IMR-90 (cell line): ENCODE results near the gene LFNG. TPM values are rescaled to one million over a fixed set of nuclear protein-coding genes. Genes with fewer than 3 reads are reported as not detected.
A peak's percentile ranks its signal among the peaks of the same experiment; 100 is the strongest.

Experiments used
- ATAC-seq: fragments of 200-7000 bp; cut with Tn5 transposase; 2 replicates; pipeline ENCODE4 v1.9.1; 2020; ENCODE audit warnings: low read depth, mild to moderate bottlenecking, moderate library complexity
- BruUV-seq: library from RNA; stranded (reverse); fragments of 400-500 nt; replicated peaks from 2 replicates; lab custom pipeline; 2021; lab: Mats Ljungman, UMichigan
- CTCF ChIA-PET: fragments of 300-600 bp; formaldehyde crosslinking; extraction: SDS; loops from one replicate; lab custom pipeline; 2021; ENCODE audit warnings: antibody characterized with exemption; lab: Yijun Ruan, JAX
- POLR2A ChIA-PET: fragments of 300-600 bp; sonication (Branson Sonifier 250); formaldehyde crosslinking; loops from one replicate; lab custom pipeline; 2022; ENCODE audit warnings: antibody characterized with exemption; ENCODE audit not compliant: unreplicated experiment; lab: Charles Lee
- DNase-seq: peaks from one replicate; pipeline ENCODE4 v3.0.0; 2013
- H2AFZ ChIP-seq: replicated peaks from 2 replicates; pipeline ENCODE3; 2013; ENCODE audit warnings: low read length, mild to moderate bottlenecking; ENCODE audit not compliant: poor library complexity
- H2AK5ac ChIP-seq: 2 replicates; pipeline ENCODE4 v1.6.1; 2013; ENCODE audit warnings: low read depth, low read length, inconsistent platforms
- H2AK9ac ChIP-seq: replicated peaks from 2 replicates; pipeline ENCODE3; 2013; ENCODE audit warnings: mild to moderate bottlenecking, low read depth, low read length, moderate library complexity; ENCODE audit not compliant: poor library complexity
- H2BK120ac ChIP-seq: 2 replicates; pipeline ENCODE4 v1.6.1; 2013; ENCODE audit warnings: low read depth, low read length, inconsistent platforms
- H2BK15ac ChIP-seq: 3 replicates; pipeline ENCODE4 v1.6.1; 2013; ENCODE audit warnings: low read depth, low read length, inconsistent platforms
- H2BK20ac ChIP-seq: 2 replicates; pipeline ENCODE4 v1.6.1; 2013; ENCODE audit warnings: low read depth, mild to moderate bottlenecking, inconsistent platforms, low read length, moderate library complexity
- H2BK5ac ChIP-seq: 2 replicates; pipeline ENCODE4 v1.6.1; 2013; ENCODE audit warnings: mild to moderate bottlenecking, low read depth, low read length, inconsistent platforms; ENCODE audit not compliant: poor library complexity, severe bottlenecking
- H3K14ac ChIP-seq: replicated peaks from 2 replicates; pipeline ENCODE4 v1.6.1; 2013; ENCODE audit warnings: low read depth, low read length, inconsistent platforms
- H3K18ac ChIP-seq: 2 replicates; pipeline ENCODE4 v1.6.1; 2013; ENCODE audit warnings: low read depth, low read length, control low read depth
- H3K23ac ChIP-seq: 2 replicates; pipeline ENCODE4 v1.6.1; 2013; ENCODE audit warnings: low read depth, low read length, inconsistent platforms
- H3K27ac ChIP-seq: 2 replicates; pipeline ENCODE4 v1.5.1; 2013; ENCODE audit warnings: mild to moderate bottlenecking, control low read depth, low read length; ENCODE audit not compliant: insufficient read depth
- H3K27me3 ChIP-seq: 2 replicates; pipeline ENCODE4 v1.6.1; 2013; ENCODE audit warnings: low read length; ENCODE audit not compliant: control insufficient read depth, insufficient read depth
- H3K36me3 ChIP-seq: 2 replicates; pipeline ENCODE4 v1.6.1; 2013; ENCODE audit warnings: low read length, mixed read lengths; ENCODE audit not compliant: control insufficient read depth, insufficient read depth
- H3K4ac ChIP-seq: 2 replicates; pipeline ENCODE4 v1.6.1; 2013; ENCODE audit warnings: low read depth, low read length, inconsistent platforms
- H3K4me1 ChIP-seq: 2 replicates; pipeline ENCODE4 v1.6.1; 2013; ENCODE audit warnings: low read length, mixed read lengths; ENCODE audit not compliant: control insufficient read depth, insufficient read depth
- H3K4me2 ChIP-seq: 2 replicates; pipeline ENCODE4 v1.6.1; 2013; ENCODE audit warnings: low read depth, mild to moderate bottlenecking, control low read depth, low read length, moderate library complexity
- H3K4me3 ChIP-seq: 2 replicates; pipeline ENCODE4 v1.5.1; 2013; ENCODE audit warnings: low read depth, mild to moderate bottlenecking, control low read depth, low read length, moderate library complexity; ENCODE audit not compliant: insufficient read depth
- H3K56ac ChIP-seq: 2 replicates; pipeline ENCODE4 v1.6.1; 2013; ENCODE audit warnings: low read length, inconsistent platforms; ENCODE audit not compliant: insufficient read depth; ENCODE audit errors: extremely low read depth
- H3K79me1 ChIP-seq, 2 experiments: 2 replicates each; pipeline ENCODE4 v1.6.1; 2013; ENCODE audit warnings: low read length in 2 of 2, inconsistent platforms in 1 of 2, low read depth in 1 of 2
- H3K9ac ChIP-seq: 2 replicates; pipeline ENCODE4 v1.6.1; 2013; ENCODE audit warnings: low read depth, low read length, control low read depth
- H3K9me1 ChIP-seq: 2 replicates; pipeline ENCODE4 v1.6.1; 2013; ENCODE audit warnings: low read length, inconsistent platforms; ENCODE audit not compliant: insufficient read depth
- H3K9me3 ChIP-seq: 2 replicates; pipeline ENCODE4 v1.6.1; 2013; ENCODE audit warnings: low read length; ENCODE audit not compliant: control insufficient read depth, insufficient read depth
- H4K20me1 ChIP-seq: 2 replicates; pipeline ENCODE4 v1.6.1; 2013; ENCODE audit warnings: low read length, inconsistent platforms; ENCODE audit not compliant: insufficient read depth
- H4K5ac ChIP-seq: 2 replicates; pipeline ENCODE4 v1.6.1; 2013; ENCODE audit warnings: mild to moderate bottlenecking, low read depth, low read length, control low read depth
- H4K8ac ChIP-seq, 2 experiments: 2 replicates each; pipeline ENCODE4 v1.6.1; 2013; ENCODE audit warnings: low read depth in 2 of 2, low read length in 2 of 2, control low read depth in 1 of 2, inconsistent platforms in 1 of 2
- H4K91ac ChIP-seq: 2 replicates; pipeline ENCODE4 v1.6.1; 2013; ENCODE audit warnings: low read depth, low read length, inconsistent platforms; ENCODE audit not compliant: insufficient read depth
- BHLHE40 ChIP-seq: fragments of 150-350 bp; IDR thresholded peaks from 2 replicates; pipeline ENCODE4 v1.6.1; 2016; ENCODE audit warnings: mild to moderate bottlenecking, low read depth, low read length
- CEBPB ChIP-seq: IDR thresholded peaks from 2 replicates; pipeline ENCODE4 v1.6.1; 2012; ENCODE audit warnings: low read depth, low read length, improper control_type of control experiment
- CHD1 ChIP-seq: IDR thresholded peaks from 2 replicates; pipeline ENCODE4 v1.6.1; 2012; ENCODE audit warnings: low read depth, low read length, improper control_type of control experiment
- CTCF ChIP-seq: conservative IDR thresholded peaks from 2 replicates; pipeline ENCODE4 v1.5.1; 2012; ENCODE audit warnings: mild to moderate bottlenecking, low read depth, low read length, improper control_type of control experiment
- FOS ChIP-seq: fragments of 150-350 bp; IDR thresholded peaks from 2 replicates; pipeline ENCODE4 v1.6.1; 2016; ENCODE audit warnings: low read depth, low read length
- MAZ ChIP-seq: IDR thresholded peaks from 2 replicates; pipeline ENCODE4 v1.6.1; 2012; ENCODE audit warnings: low read depth, mild to moderate bottlenecking, low read length, improper control_type of control experiment, moderate library complexity, borderline replicate concordance
- NFE2L2 ChIP-seq: fragments of 150-350 bp; IDR thresholded peaks from 2 replicates; pipeline ENCODE4 v1.6.1; 2016; ENCODE audit warnings: low read depth, mild to moderate bottlenecking, low read length
- RAD21 ChIP-seq: IDR thresholded peaks from 2 replicates; pipeline ENCODE4 v1.6.1; 2012; ENCODE audit warnings: low read length, improper control_type of control experiment
- RCOR1 ChIP-seq: IDR thresholded peaks from 2 replicates; pipeline ENCODE4 v1.6.1; 2012; ENCODE audit warnings: mild to moderate bottlenecking, low read length, improper control_type of control experiment; ENCODE audit not compliant: insufficient replicate concordance
- RFX5 ChIP-seq: IDR thresholded peaks from 2 replicates; pipeline ENCODE4 v1.8.0; 2012; ENCODE audit warnings: low read depth, mild to moderate bottlenecking, low read length, moderate library complexity
- USF2 ChIP-seq: fragments of 150-350 bp; IDR thresholded peaks from 2 replicates; pipeline ENCODE4 v1.6.1; 2017; ENCODE audit warnings: mild to moderate bottlenecking, antibody characterized with exemption, low read length, low read depth
- WGBS, 2 experiments: methylation state at CpG; one replicate each; pipeline versions ENCODE4 v1.1.5 to v1.1.7; 2013; ENCODE audit warnings: missing lambda C conversion rate in 2 of 2; ENCODE audit not compliant: insufficient read length in 1 of 2; ENCODE audit errors: extremely low coverage in 2 of 2; 5-methylcytosine and 5-hydroxymethylcytosine counted together
- dilution Hi-C: fragments of 300-500 bp; cut with HindIII; formaldehyde crosslinking; loops from one replicate; pipeline ENCODE4 v1.14.3; 2018; ENCODE audit warnings: low sequenced_read_pairs; ENCODE audit not compliant: unreplicated experiment
- in situ Hi-C: fragments of 300-500 bp; cut with MboI; formaldehyde crosslinking; loops from 3 replicates; pipeline ENCODE4 v1.14.3; 2019; ENCODE audit warnings: low sequenced_read_pairs, inconsistent platforms, mixed read lengths
- intact Hi-C: fragments of 100-400 bp; cut with micrococcal nuclease; formaldehyde crosslinking; loops from 2 replicates; pipeline ENCODE4 v1.10.0; 2022
- polyA plus RNA-seq, 3 experiments: library from polyadenylated mRNA; depleted of rRNA; stranded (reverse); fragments of >200 nt; gene quantifications; 2 replicates each; pipeline ENCODE4 v1.2.3, GENCODE V29; 2012; ENCODE audit warnings: low replicate concordance in 1 of 3
- total RNA-seq: library from RNA; depleted of rRNA; stranded (reverse); fragments of >200 nt; gene quantifications from 2 replicates; pipeline ENCODE4 v1.2.3, GENCODE V29; 2012

LFNG gene
- total and polyA plus RNA-seq, 2 of the 4 experiments (the other 2 are of a cell fraction) = 1.8 to 5.1 TPM

- Histone ChIP-seq H3K36me3 (no peaks in the 10 kb centered on the region), H3K27ac (no peak overlapping the region), H3K27me3 (no peaks in the 10 kb centered on the region), H2AFZ (peak overlapping the region; percentile 60), H3K4me2 (no peak overlapping the region), H3K4me1 (peaks cover 26% of the 10 kb centered on the region), H4K8ac (no peak overlapping the region), H2BK20ac (no peak overlapping the region), H3K18ac (no peak overlapping the region), H3K9ac (no peak overlapping the region), H4K20me1 (0 out of 2 replicates have a peak, but pooled peaks cover 9% of the 10 kb centered on the region), H4K5ac (no peak overlapping the region), H3K14ac (no peak overlapping the region), H3K23ac (no peak overlapping the region), H3K9me1 (no peaks in the 10 kb centered on the region), H2BK5ac (no peak overlapping the region), H4K91ac (no peak overlapping the region), H3K79me1 (peaks cover 0 to 6% of the 10 kb centered on the region in 2 experiments; a peak in 1 of 4 replicates), H3K56ac (no peak overlapping the region), H3K9me3 (no peaks in the 10 kb centered on the region), H3K4ac (no peak overlapping the region), H2AK5ac (peak overlapping the region; percentile 2; the same call in 1 of the 2 replicates), H2BK120ac (no peak overlapping the region), H2AK9ac (peak overlapping the region; percentile 47), H2BK15ac (no peak overlapping the region), H3K4me3 (no peak overlapping the region)
- in situ Hi-C loops (no loop called here), intact Hi-C loops (no loop called here), dilution Hi-C loops (no loop called here)
- WGBS, 2 experiments = 50% methylated on average over 18 of the region's 51 CpGs; no CpG with 5 or more reads in 1 of the 2 experiments
- POLR2A ChIA-PET = no interaction called here
- BruUV-seq = no TSS peak
- DNase-seq (peak; percentile 41), ATAC-seq (no peak)
- no peak for TF ChIP-seq CHD1
- no peak for TF ChIP-seq NFE2L2
- TF ChIP-seq USF2 = no peak
- TF ChIP-seq CEBPB = no peak
- no peak for TF ChIP-seq MAZ
- TF ChIP-seq RCOR1 = no peak
- no peak for TF ChIP-seq CTCF
- no peak for TF ChIP-seq BHLHE40
- TF ChIP-seq RFX5 = no peak
- TF ChIP-seq RAD21 = no peak
- no peak for TF ChIP-seq FOS
- CTCF ChIA-PET = no interaction called here
Observed at GRCh38 chr7:2523941-2524807, 4.6 kb downstream of the LFNG start.
